Measurements from ENCODE around the gene S100A11. TPM values are rescaled to one million over a fixed set of nuclear protein-coding genes. Genes with fewer than 3 reads are reported as not detected.

S100A11 gene
- total RNA-seq, 1 donor from 2014 or later = 358 TPM

GRCh38 chr1:152026895-152027294 is 9.9 kb downstream of the S100A11 start:
- peaks cover 22% of the 10 kb centered on the region for H3K4me1 Mint-ChIP-seq
- no peak overlapping the region for H3K27ac Mint-ChIP-seq
- H3K36me3 Mint-ChIP-seq = peaks cover 15% of the 10 kb centered on the region
- H3K9me3 Mint-ChIP-seq = peaks cover 3% of the 10 kb centered on the region
- no peaks in the 10 kb centered on the region for H3K27me3 Mint-ChIP-seq (ENCODE audit: low read depth)
- no peak for DNase-seq (ENCODE audit: low spot score in 2 of 2, unreplicated experiment in 2 of 2)
- no peak for TF ChIP-seq CTCF (IDR thresholded peaks at IDR 0.05; ENCODE audit: unreplicated experiment)
- H3K4me3 Mint-ChIP-seq = no peak overlapping the region

GRCh38 chr1:152024223-152024622 is 12.6 kb downstream of the S100A11 start:
- Mint-ChIP-seq H3K27ac (peak overlapping the region; percentile 33), H3K4me3 (no peak overlapping the region), H3K4me1 (peaks cover 22% of the 10 kb centered on the region), H3K9me3 (peaks cover 3% of the 10 kb centered on the region), H3K27me3 (ENCODE audit: low read depth) (no peaks in the 10 kb centered on the region), H3K36me3 (peaks cover under 1% of the 10 kb centered on the region)
- no peak for TF ChIP-seq CTCF (IDR thresholded peaks at IDR 0.05; ENCODE audit: unreplicated experiment)
- no peak for DNase-seq (ENCODE audit: low spot score in 2 of 2, unreplicated experiment in 2 of 2)

GRCh38 chr1:152023221-152023620 is 13.6 kb downstream of the S100A11 start:
- peaks cover 22% of the 10 kb centered on the region for H3K4me1 Mint-ChIP-seq
- no peaks in the 10 kb centered on the region for H3K9me3 Mint-ChIP-seq
- no peak for TF ChIP-seq CTCF (IDR thresholded peaks at IDR 0.05; ENCODE audit: unreplicated experiment)
- no peak for DNase-seq (ENCODE audit: low spot score in 2 of 2, unreplicated experiment in 2 of 2)
- no peaks in the 10 kb centered on the region for H3K27me3 Mint-ChIP-seq (ENCODE audit: low read depth)
- no peaks in the 10 kb centered on the region for H3K36me3 Mint-ChIP-seq
- no peak overlapping the region for H3K27ac Mint-ChIP-seq
- no peak overlapping the region for H3K4me3 Mint-ChIP-seq

GRCh38 chr1:152022474-152022873 is 14.3 kb downstream of the S100A11 start:
- TF ChIP-seq CTCF (IDR thresholded peaks at IDR 0.05; ENCODE audit: unreplicated experiment) = no peak
- Mint-ChIP-seq H3K9me3 (no peaks in the 10 kb centered on the region), H3K4me1 (peaks cover 22% of the 10 kb centered on the region), H3K27me3 (ENCODE audit: low read depth) (no peaks in the 10 kb centered on the region), H3K4me3 (no peak overlapping the region), H3K27ac (no peak overlapping the region), H3K36me3 (no peaks in the 10 kb centered on the region)
- no peak for DNase-seq (ENCODE audit: low spot score in 2 of 2, unreplicated experiment in 2 of 2)

GRCh38 chr1:152021569-152021968 is 15.2 kb downstream of the S100A11 start:
- no peak for TF ChIP-seq CTCF (IDR thresholded peaks at IDR 0.05; ENCODE audit: unreplicated experiment)
- H3K27me3 Mint-ChIP-seq (ENCODE audit: low read depth) = no peaks in the 10 kb centered on the region
- no peak overlapping the region for H3K27ac Mint-ChIP-seq

GRCh38 chr1:152020849-152021248 is 16.0 kb downstream of the S100A11 start:
- Mint-ChIP-seq H3K36me3 (no peaks in the 10 kb centered on the region), H3K4me1 (peaks cover 17% of the 10 kb centered on the region), H3K4me3 (no peak overlapping the region), H3K27ac (no peak overlapping the region), H3K9me3 (no peaks in the 10 kb centered on the region), H3K27me3 (ENCODE audit: low read depth) (no peaks in the 10 kb centered on the region)
- DNase-seq (ENCODE audit: low spot score in 2 of 2, unreplicated experiment in 2 of 2) = no peak
- TF ChIP-seq CTCF (IDR thresholded peaks at IDR 0.05; ENCODE audit: unreplicated experiment) = no peak

More at GRCh38 chr1:152021569-152021968, 15.2 kb downstream of the S100A11 start:
- H3K4me1 Mint-ChIP-seq = peaks cover 17% of the 10 kb centered on the region
- H3K36me3 Mint-ChIP-seq = no peaks in the 10 kb centered on the region
- no peak for DNase-seq (ENCODE audit: low spot score in 2 of 2, unreplicated experiment in 2 of 2)
- H3K4me3 Mint-ChIP-seq = no peak overlapping the region
- no peaks in the 10 kb centered on the region for H3K9me3 Mint-ChIP-seq

Measured in mesothelial cell of epicardium (in vitro differentiated cells).